HG02884 (cell line): ENCODE measurements around the gene MINK1.
"Not testable (repeated sequence)": the region's sequence is repeated elsewhere in the genome, so short reads cannot be mapped to it uniquely, and the experiment has no call there.

ENCODE experiments used
- ATAC-seq: cut with Tn5 transposase; IDR thresholded peaks from one replicate; pipeline ENCODE4 v1.9.1; 2021; ENCODE audit warnings: mild to moderate bottlenecking, moderate library complexity; ENCODE audit not compliant: unreplicated experiment

Gene MINK1

DNA sequence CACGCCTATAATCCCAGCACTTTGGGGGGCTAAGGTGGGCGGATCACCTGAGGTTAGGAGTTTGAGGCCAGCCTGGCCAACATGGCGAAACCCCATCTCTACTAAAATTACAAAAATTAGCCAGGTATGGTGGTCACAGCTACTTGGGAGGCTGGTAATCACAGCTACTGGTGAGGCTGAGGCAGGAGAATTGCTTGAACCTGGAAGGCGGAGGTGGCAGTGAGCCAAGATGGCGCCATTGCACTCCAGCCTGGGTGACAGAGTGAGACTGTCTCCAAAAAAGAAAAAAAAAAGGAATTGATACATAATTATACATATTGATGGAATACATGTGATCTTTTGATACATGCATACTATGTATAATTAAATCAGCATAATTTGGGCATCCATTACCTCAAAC is 34.4 kb downstream of the MINK1 start:
- ATAC-seq: not testable (repeated sequence)

DNA sequence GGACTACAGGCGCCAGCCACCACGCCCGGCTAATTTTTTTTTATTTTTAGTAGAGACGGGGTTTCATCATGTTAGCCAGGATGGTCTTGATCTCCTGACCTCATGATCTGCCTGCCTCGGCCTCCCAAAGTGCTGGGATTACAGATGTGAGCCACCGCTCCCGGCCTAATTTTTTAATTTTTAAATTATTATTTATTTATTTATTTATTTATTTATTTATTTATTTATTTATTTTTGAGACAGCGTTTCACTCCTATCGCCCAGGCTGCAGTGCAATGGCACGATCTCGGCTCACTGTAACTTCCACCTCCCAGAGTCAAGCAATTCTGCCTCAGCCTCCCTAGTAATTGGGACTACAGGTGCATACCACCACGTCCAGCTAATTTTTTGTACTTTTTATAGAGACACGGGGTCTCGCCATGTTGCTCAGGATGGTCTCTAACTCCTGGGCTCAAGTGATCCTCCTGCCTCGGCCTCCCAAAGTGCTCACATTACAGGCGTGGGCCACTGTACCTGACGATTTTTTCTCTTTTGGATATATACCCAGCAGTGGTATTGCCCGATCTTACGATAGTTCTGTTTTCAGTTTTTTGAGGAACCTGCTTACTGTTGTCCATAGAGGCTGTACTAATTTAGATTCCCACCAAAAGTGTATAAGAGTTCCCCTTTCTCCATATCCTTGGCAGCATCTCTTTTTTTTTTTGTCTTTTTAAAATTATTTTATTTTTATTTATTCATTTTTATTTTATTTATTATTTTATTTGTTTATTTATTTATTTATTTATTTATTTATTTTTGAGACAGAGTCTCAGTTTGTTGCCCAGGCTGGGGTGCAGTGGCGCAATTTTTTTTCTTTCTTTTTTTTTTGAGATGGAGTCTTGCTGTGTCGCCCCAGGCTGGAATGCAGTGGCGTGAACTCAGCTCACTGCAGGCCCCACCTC is 36.2 kb downstream of the MINK1 start:
- ATAC-seq: not testable (repeated sequence)

DNA sequence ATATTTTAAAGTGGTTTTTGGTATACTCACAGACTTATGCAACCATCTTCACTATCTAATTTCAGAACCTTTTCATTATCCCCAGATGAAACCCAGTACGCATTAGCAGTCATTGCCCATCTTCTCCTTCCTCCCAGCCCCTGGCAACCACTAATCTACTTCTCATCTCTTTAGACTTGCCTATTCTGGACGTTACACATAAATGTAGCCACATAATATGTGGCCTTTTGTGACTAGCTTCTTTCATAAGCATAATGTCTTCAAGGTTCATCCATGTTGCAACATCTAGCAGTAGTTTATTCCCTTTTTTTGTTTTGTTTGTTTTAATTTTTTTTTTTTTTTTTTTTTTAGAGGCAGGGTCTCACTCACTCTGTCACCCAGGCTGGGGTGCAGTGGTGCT is 37.7 kb downstream of the MINK1 start:
- no peak for ATAC-seq

DNA sequence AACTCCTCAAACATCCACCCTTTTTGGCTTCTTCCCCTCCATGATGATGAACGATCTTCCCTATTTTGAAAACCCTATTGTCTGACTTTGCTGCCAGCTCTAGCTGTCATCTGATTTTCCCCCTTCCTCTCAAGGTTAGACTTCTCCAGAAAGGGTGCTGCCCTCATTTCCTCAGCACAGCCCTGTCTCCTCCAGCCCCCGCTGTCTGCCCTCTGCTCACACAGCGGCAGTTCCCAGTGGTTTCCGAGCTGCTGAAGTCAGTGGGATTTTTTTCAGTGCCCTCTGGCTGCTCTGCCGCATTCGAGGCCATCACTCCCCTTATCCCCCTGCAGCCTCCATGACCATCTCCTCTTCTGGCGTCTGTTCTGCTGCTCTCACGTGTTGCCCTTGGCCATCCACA is 39.6 kb downstream of the MINK1 start:
- no peak for ATAC-seq

DNA sequence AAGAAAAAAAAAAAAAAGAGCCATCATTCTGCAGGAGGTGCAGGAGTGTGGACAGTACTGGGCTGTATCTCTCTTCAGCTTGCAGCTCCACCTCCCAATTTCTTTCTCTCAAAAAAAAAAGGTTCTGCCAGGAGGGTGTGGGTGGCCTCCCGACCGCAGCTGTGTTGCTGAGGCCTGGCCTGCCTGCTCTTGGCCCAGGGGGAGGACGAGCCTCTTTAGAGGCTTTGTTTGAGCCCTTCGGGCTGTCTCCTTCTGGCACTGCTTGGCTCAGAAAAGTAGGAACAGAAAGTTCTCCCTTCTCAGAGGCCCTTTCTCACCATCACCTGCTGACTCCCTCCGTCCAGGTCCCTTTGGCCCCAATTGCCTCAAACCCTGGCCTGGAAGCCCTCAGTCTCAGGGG is 43.9 kb downstream of the MINK1 start:
- no peak for ATAC-seq

DNA sequence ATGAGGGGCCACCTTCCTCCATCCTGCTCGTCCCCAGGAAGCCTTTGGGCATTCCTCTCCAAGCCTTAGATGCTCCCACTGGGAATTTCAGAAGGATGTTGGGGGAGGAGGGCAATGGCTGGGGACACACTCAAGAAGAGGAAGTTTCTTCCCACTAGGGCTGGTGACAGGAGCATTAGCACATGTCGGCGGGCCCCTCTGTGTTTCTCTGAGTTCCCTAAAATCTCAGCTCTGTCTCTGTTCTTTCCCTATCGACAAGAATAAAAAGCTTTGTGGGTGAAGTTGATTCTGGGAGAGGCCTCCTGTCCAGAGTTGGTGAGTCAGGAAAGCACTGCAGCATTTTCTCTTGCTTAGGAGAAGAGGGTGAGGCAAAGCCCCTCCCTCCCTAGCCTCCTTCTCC is 46.5 kb downstream of the MINK1 start:
- no peak for ATAC-seq

DNA sequence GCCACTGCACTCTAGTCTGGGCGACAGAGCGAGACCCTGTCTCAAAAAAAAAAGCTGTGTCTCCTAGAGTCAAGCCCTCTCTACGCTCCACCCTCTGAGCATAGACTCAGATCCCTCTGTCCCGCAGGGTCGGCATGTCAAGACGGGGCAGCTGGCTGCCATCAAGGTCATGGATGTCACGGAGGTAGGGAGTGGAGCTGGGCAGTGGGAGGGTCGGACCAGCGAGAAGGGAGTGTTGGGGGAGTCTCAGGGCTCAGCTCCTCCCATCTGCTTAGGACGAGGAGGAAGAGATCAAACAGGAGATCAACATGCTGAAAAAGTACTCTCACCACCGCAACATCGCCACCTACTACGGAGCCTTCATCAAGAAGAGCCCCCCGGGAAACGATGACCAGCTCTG is 47.7 kb downstream of the MINK1 start:
- no peak for ATAC-seq

DNA sequence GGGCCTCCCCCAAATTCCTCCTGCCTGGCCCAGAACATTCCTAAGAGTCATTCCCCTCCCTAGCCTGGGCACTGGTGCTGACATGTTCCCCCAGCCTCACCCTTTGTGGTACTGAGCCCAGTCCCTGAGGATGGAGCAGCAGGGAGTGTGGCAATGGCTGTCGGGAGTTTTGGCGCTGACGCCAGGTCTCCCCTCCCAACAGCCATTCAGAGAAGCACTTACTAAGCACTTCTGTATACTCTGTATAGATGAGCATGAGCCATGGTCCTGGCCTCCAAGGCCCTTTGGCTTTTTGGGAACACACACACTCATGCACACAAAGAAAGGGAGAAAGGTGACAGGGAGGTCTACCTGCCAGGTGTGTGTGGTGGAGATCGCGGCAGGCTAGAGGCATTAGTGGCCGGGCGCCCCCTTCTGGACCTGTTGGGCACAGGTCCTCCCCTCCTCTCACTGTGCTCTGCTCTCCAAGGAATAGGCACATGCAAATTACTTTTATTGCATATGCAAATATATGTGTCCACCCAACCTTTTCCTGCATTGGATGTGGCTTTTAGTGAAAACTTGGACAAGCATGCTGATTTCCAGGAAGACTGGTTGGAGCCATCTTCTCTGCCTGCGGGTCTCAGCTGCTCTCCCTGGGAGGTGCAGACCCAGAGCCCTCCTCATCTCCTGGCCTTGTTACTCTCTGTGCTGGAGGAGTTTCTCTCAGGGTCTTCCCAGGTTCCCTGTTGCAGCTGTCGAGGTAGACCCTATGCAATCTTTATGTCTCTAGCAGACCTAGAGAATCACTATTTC is 48.8 kb downstream of the MINK1 start:
- ATAC-seq: no peak

DNA sequence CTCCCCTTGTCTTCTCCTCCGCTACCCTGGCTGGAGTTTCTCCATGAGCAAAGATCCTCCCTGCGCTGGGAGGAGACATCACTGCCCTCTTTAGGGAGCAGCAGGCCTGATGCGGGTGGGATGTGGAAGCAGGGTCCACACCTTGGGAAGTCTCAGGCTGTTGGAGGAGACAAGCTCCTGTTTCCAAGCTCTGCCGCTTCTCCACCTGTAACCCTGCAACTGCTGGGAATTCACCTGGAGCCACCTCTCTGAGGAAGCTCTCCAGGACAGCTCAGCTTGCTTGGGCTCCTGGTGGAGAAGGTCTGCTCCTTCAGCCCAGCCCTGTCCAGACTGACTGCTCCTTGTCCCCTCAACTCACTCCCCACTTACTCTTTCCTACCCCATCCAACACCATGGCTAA is 51.3 kb downstream of the MINK1 start:
- no peak for ATAC-seq

DNA sequence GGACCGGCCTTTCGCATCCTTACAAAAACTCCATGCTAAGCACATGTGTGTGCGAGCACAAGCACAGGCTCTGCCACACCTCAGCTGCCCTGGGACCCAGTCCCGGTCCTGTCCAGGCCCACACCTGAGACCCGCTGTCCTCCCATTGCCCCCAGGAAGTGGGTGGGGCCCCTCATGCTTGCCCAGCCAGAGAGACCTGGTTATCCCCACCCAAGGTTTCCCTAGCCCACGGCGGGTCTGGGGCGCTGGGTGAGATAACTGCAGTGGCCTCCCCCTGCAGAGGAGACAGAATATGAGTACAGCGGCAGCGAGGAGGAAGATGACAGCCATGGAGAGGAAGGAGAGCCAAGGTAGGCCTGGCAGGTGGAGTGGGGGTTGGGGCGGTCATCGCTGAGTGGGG is 53.7 kb downstream of the MINK1 start:
- no peak for ATAC-seq

DNA sequence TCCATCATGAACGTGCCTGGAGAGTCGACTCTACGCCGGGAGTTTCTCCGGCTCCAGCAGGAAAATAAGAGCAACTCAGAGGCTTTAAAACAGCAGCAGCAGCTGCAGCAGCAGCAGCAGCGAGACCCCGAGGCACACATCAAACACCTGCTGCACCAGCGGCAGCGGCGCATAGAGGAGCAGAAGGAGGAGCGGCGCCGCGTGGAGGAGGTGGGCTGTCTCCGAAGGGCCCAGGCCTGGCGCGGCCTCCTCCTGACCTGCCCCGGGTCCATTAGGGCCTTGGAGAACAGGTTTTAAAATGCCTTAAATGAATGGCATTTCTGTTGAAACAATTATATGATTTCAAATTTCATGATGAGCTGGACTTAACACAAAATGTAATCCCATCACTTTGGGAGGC is 54.4 kb downstream of the MINK1 start:
- ATAC-seq: no peak

DNA sequence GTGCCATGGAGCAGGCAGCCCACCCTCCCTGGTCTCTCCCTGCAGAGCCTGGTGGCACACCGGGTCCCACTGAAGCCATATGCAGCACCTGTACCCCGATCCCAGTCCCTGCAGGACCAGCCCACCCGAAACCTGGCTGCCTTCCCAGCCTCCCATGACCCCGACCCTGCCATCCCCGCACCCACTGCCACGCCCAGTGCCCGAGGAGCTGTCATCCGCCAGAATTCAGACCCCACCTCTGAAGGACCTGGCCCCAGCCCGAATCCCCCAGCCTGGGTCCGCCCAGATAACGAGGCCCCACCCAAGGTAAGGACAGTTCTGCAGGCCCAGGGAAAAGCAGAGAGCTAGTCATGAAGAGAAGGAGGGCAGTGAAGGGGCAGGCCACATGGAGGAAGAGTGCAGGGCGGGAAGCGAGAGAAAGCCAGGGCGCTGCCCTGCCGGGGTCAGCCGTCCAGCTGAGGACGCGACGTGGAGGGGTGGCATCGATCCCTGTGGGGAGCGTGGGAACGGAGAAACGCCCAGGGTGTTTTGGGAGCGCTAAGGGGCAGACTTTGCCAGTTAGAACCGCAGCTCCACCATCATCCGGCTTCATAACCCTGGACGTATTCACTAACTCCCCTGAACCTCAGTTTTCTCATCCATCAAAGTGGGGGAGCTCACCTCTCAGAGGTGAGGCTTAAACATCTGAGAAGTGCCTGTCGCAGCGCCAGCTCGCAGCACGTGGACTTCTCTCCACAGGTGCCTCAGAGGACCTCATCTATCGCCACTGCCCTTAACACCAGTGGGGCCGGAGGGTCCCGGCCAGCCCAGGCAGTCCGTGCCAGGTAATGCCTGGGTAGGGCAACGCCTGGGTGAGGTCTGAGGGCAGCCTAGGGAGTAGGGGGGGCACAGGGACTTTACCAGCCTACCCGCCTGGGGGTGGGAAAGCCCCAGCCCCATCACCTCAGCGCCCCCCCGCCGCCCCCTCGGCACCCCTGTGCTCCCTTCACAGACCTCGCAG is 58.6 kb downstream of the MINK1 start:
- ATAC-seq: no peak

DNA sequence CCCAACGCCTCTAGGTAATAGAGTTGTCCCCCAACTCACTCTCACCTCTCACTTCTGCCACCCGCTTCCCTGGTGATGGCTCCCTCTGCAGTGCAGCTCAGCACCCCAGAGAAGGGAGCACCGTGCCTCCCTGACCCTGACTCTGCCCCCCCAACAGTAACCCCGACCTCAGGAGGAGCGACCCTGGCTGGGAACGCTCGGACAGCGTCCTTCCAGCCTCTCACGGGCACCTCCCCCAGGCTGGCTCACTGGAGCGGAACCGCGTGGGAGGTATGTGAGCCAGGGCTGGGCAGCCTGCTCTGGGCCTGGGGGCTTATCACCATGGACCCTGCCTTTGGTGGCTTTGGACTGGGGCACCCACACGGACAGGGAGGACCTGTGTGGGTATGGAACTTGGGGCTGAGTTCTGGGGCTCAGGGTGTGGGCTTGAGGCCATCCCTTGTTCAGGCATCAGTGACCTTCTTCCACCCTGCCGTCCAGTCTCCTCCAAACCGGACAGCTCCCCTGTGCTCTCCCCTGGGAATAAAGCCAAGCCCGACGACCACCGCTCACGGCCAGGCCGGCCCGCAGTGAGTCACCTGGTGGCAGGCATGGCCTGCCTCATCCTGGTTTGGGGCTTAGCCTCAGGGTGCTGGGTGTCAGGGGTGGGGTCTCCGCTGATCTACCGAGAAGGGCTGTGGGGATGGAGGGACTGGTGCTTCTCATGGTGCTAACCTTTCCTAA is 59.5 kb downstream of the MINK1 start:
- no peak for ATAC-seq

DNA sequence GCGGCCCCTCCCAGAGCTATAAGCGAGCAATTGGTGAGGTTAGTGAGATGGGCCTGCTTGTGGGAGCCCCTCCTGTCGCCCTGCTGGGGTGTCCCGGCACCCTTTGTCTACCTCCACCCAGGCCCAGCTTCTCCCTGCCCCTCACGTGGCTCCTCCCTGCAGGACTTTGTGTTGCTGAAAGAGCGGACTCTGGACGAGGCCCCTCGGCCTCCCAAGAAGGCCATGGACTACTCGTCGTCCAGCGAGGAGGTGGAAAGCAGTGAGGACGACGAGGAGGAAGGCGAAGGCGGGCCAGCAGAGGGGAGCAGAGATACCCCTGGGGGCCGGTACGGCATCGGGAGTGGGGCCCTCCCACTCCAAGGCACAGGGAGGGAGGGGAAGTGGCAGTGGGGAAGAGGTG is 60.1 kb downstream of the MINK1 start:
- ATAC-seq: no peak

DNA sequence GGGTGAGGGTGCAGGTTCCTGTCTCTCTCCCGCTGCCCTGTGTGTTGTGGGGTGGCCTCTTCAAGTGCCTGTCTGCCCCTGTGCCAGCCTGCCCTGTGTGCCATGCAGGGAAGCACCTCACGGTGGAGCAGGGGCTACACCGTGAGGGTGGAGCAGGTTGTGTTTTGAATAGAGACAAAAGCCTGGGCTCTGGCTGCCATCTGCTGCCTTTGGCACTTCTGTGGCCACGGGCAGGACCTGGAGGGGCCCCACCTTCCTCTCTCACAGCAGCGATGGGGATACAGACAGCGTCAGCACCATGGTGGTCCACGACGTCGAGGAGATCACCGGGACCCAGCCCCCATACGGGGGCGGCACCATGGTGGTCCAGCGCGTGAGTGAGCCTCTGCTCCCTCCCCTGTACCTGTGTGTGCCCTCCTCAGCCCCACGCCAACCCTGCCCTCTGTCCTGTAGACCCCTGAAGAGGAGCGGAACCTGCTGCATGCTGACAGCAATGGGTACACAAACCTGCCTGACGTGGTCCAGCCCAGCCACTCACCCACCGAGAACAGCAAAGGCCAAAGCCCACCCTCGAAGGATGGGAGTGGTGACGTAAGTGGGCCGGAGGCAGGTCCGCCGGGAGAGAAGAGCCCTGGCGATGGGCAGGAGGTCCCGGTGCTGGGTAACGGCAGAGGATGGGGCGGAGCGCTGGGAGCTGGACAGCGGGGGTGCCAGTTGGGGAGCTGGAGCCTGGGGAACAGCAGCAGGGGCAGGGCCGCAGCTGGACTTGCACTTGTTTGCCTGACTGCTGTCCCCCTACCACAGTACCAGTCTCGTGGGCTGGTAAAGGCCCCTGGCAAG is 60.8 kb downstream of the MINK1 start:
- ATAC-seq: no peak

DNA sequence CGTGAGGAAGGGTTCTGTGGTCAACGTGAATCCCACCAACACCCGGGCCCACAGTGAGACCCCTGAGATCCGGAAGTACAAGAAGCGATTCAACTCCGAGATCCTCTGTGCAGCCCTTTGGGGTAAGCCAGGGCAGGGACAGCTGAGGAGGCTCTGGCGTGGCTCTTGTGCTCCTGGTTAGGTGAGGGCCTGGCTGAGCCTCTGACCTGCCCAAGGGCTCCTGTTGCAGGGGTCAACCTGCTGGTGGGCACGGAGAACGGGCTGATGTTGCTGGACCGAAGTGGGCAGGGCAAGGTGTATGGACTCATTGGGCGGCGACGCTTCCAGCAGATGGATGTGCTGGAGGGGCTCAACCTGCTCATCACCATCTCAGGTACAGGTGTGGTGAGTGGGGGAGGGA is 62.0 kb downstream of the MINK1 start:
- ATAC-seq: no peak

DNA sequence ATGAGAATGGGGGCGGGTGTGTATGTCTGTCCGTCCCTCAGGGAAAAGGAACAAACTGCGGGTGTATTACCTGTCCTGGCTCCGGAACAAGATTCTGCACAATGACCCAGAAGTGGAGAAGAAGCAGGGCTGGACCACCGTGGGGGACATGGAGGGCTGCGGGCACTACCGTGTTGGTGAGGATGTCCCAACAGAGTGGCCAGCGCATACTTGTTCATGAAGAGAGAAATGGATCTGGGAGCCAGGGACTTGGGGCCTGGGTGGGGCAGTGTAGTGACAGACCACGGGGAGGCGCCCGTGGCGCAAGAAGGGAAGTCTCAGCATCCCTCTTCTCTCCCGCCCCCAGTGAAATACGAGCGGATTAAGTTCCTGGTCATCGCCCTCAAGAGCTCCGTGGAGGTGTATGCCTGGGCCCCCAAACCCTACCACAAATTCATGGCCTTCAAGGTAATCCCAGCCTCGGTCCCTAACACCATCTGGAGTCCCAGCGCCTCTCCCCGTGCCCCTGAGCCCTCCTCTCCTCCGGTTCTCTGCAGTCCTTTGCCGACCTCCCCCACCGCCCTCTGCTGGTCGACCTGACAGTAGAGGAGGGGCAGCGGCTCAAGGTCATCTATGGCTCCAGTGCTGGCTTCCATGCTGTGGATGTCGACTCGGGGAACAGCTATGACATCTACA is 62.7 kb downstream of the MINK1 start:
- no peak for ATAC-seq

DNA sequence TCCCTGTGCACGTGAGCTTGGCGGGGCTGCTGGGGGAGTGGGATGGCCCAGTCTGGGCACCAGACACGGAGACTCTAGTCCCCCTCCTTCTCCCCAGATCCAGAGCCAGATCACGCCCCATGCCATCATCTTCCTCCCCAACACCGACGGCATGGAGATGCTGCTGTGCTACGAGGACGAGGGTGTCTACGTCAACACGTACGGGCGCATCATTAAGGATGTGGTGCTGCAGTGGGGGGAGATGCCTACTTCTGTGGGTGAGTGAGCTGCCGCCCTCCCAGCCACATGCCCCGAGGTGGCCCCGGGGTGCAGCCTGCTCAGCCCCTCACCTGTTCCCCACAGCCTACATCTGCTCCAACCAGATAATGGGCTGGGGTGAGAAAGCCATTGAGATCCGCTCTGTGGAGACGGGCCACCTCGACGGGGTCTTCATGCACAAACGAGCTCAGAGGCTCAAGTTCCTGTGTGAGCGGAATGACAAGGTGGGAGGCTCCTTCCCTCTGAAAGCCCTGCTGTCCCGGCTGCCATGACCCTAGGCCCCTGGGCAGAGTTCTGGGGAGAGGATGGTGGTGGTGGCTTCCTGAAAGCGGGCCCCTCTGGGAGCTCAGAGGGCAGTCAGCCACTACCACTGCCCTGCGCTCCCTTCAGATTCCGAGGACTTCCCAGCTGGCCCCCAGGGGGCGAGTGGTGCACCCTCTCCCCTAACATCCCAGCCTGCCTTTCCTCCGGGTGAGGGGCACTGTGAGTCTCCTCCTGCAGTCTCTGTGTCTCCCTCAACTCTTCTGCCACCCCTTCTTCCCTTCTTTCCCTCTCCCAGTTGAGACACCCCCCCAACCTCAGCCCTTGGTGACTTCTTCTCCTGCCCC is 63.4 kb downstream of the MINK1 start:
- ATAC-seq: no peak
